ENCODE measurements around the gene INTS12.
A peak's percentile ranks its signal among the peaks of the same experiment; 100 is the strongest.
"Not testable (repeated sequence)": the region's sequence is repeated elsewhere in the genome, so short reads cannot be mapped to it uniquely, and the experiment has no call there.

Gene INTS12

DNA sequence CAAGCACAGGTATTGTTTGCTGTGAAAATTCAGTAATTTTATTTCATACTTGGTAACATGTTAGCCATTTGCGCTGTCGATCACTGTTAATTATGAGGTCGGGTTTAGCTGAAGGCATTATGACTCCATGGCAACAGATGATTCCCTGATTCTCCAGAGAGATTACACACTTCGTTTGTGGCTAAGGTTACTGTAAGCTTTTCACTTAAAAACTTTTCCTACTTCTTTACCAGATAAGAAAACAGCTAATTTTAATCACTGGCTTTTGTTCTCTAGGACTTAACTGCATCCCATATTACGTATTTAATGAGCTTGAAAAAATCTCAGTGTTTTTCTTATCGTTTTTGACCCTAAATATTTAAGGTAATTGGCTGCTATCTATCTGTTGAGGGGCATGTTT lies 2.2 kb upstream of the INTS12 start:
- no peak for DNase-seq
- Mint-ChIP-seq H3K9me3 (no peaks in the 10 kb centered on the region), H3K4me1 (peaks cover 29% of the 10 kb centered on the region), H3K36me3 (peaks cover 3% of the 10 kb centered on the region), H3K27ac (no peak overlapping the region), H3K4me3 (no peak overlapping the region), H3K27me3 (no peaks in the 10 kb centered on the region)
- CTCF ChIA-PET = interaction anchor here (0.7 kb wide), 1 partner anchor 48 kb away, joined by 3 read pairs; no protein-coding TSS in a partner anchor

DNA sequence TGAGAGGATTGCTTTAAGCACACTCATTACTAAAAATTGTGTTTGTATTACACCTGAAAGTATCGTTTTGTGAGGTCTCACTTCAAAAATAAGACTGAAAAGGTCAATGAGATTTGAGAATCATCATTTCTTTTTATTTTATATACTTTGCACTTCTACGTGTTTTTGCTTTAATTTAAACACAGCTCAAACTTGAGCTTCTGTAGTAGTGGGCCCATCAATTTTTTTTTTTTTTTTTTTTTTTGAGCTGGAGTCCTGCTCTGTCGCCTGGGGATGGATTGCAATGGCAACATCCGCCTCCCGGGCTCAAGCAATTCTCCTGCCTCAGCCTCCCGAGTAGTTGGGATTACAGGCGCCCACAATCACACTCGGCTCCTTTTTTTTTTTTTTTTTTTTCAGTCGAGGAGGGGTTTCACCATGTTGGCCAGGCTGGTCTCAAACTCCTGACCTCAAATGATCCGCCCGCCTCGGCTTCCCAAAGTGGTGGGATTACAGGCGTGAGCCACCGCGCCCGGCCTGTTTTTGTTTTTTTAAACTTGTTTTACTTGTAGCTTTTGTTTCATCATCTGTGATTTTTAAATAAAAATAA lies 1.6 kb upstream of the INTS12 start:
- peaks cover 31% of the 10 kb centered on the region for H3K4me1 Mint-ChIP-seq
- peaks cover 4% of the 10 kb centered on the region for H3K36me3 Mint-ChIP-seq
- no peak for DNase-seq
- H3K9me3 Mint-ChIP-seq = no peaks in the 10 kb centered on the region
- CTCF ChIA-PET = interaction anchor here (0.7 kb wide), 1 partner anchor 48 kb away, joined by 3 read pairs; no protein-coding TSS in a partner anchor
- H3K27ac Mint-ChIP-seq = no peak overlapping the region
- no peaks in the 10 kb centered on the region for H3K27me3 Mint-ChIP-seq
- H3K4me3 Mint-ChIP-seq = peak overlapping the region; percentile 59

DNA sequence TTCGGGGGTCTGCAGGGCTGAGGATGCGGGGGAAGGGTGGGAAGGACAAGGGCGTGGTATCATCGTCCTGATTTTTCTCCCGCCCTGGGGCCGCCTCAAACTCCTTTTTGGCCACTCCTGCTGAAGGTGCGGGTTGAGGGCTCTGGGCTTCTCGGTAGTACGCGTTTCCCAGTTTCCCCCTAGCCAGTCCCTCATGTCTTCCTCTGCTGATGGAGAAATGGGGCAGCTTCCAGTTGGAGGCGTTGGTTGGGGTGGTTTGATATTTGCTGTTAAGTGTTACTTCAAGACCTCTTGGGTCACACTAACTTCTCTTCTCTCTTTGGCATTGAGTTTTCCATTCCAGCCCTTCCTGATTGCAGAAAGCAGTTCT lies 577 bp upstream of the INTS12 start:
- CTCF ChIA-PET = interaction anchor here (1.2 kb wide), 1 partner anchor 235 kb away, joined by 4 read pairs; the partner anchor contains the start of gene PPA2
- DNase-seq = no peak
- H3K4me3 Mint-ChIP-seq = peak overlapping the region; percentile 98

DNA sequence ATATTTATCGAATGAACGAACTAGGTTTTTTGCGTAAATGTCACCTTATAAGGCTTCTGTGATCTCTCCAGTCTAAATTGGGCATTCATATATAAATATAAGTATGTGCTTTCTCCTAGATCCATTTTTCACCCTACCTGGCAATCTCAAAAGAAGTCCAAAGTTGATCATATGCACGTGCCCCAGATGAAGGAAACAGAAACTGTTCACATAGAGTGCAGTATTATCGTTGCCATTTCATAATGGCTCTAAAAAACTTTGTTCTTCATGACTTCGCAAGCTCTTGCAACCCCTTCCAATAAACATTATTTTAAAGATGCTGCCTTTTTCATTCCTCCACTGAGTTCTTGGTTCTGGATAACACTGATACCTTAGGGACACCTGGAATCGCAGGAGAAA lies 708 bp downstream of the INTS12 start:
- CTCF ChIA-PET = no interaction called here
- Mint-ChIP-seq H3K9me3 (no peaks in the 10 kb centered on the region), H3K4me3 (peak overlapping the region; percentile 98), H3K27ac (peak overlapping the region; percentile 90), H3K4me1 (peaks cover 31% of the 10 kb centered on the region), H3K36me3 (peaks cover 4% of the 10 kb centered on the region), H3K27me3 (no peaks in the 10 kb centered on the region)
- DNase-seq = no peak

More for the DNA sequence above, 577 bp upstream of the INTS12 start:
- Mint-ChIP-seq H3K27me3 (no peaks in the 10 kb centered on the region), H3K27ac (peak overlapping the region; percentile 83), H3K4me1 (peaks cover 31% of the 10 kb centered on the region), H3K9me3 (no peaks in the 10 kb centered on the region), H3K36me3 (peaks cover 4% of the 10 kb centered on the region)

DNA sequence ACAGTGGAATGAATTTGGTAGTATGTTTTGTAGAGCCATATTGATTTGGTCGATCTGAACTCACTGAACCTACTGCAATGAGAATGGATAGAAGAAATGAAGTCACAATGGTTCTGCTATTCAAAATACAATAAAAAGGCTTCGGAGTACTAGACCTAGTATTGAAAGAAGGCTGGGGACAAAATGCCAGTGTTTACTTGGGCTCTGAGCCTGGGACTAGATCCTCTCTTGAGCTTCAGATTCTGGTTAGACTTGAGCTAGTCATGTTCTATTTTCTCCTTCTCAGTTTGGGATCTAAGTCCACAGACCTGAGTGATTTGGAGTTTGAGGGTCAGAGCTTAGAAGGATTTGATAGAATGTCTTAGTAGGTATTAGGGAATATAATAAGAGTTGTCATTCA lies 9.9 kb downstream of the INTS12 start:
- H3K4me1 Mint-ChIP-seq = peaks cover 3% of the 10 kb centered on the region
- no peak overlapping the region for H3K4me3 Mint-ChIP-seq
- no peaks in the 10 kb centered on the region for H3K27me3 Mint-ChIP-seq
- no peak overlapping the region for H3K27ac Mint-ChIP-seq
- no peak for DNase-seq
- CTCF ChIA-PET = no interaction called here
- H3K36me3 Mint-ChIP-seq = peaks cover 17% of the 10 kb centered on the region
- no peaks in the 10 kb centered on the region for H3K9me3 Mint-ChIP-seq

DNA sequence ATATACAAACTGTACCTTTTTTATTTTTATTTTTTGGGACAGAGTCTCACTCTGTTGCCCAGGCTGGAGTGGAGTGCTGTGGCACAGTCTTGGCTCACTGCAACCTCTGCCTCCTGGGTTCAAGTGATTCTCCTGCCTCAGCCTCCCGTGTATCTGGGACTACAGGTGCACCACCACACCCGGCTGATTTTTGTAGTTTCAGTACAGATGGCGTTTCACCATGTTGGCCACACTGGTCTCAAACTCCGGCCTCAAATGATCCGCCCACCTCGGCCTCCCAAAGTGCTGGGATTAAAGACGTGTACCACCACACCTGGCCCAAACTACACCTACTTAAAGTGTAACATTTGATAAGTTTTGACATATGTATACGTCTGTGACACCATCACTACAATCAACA lies 12.7 kb downstream of the INTS12 start:
- H3K27ac Mint-ChIP-seq, H3K4me1 Mint-ChIP-seq, H3K4me3 Mint-ChIP-seq, CTCF ChIA-PET, H3K9me3 Mint-ChIP-seq, H3K27me3 Mint-ChIP-seq, DNase-seq: not testable (repeated sequence)
- peaks cover 22% of the 10 kb centered on the region for H3K36me3 Mint-ChIP-seq

DNA sequence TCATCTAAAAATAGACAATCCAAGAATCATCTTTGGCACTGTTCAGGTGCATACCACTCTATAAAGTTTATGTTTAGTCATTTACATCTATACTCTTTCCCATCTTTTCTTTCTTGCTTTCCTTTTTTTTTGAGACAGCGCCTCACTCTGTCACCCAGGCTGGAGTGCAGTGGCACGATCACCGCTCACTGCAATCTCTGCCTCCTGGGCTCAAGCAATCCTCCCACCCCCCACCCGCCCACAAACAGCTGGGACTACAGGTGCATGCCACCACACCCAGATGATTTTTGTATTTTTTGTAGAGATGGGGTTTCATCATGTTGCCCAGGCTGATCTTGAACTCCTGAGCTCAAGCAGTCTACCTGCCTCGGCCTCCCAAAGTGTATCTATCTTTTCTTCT lies 13.7 kb downstream of the INTS12 start:
- H3K4me3 Mint-ChIP-seq, H3K27me3 Mint-ChIP-seq, H3K9me3 Mint-ChIP-seq, H3K27ac Mint-ChIP-seq, DNase-seq, CTCF ChIA-PET, H3K4me1 Mint-ChIP-seq: not testable (repeated sequence)
- peaks cover 27% of the 10 kb centered on the region for H3K36me3 Mint-ChIP-seq

DNA sequence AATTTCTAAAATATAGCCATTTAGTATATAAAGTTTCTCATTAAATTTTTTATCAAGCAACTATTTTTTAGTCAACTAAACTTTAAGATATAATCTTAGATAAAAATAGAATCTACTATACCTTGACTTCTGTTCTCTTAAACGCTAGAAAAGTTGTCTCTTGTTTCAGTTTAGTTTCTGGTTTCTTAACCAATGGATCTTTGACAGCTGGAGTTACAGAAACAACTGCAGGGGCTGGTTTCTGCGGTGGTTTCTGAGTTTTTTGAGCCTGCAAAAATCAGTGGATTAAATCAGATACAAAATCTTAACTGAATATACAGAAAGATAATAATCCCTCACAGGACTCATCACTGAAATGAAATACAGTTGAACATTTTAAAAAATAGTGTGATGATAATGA lies 21.9 kb downstream of the INTS12 start:
- no peaks in the 10 kb centered on the region for H3K4me1 Mint-ChIP-seq
- H3K4me3 Mint-ChIP-seq = no peak overlapping the region
- no peaks in the 10 kb centered on the region for H3K9me3 Mint-ChIP-seq
- DNase-seq = no peak
- no peak overlapping the region for H3K27ac Mint-ChIP-seq
- no peaks in the 10 kb centered on the region for H3K27me3 Mint-ChIP-seq
- peaks cover 32% of the 10 kb centered on the region for H3K36me3 Mint-ChIP-seq
- CTCF ChIA-PET = no interaction called here

DNA sequence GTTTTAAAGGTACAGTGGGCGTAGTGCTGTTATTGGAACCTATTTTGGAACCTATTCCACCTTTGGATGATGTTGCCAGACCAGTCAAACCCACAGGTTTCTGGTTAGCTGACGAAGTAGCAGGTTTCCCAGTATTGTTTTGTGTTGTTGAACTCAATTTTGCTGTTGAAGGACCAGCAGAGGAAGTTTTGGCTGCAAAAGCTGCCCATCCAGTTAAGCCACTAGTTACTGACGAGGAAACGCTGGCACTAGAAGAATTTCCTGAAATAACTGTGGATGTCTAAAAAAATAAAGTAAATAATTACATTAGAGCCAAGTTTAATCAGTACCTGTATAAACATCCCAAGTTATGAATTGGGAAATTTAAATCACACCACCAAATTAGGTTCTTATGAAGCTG lies 25.5 kb downstream of the INTS12 start:
- Mint-ChIP-seq H3K4me1 (no peaks in the 10 kb centered on the region), H3K36me3 (peaks cover 16% of the 10 kb centered on the region), H3K27ac (no peak overlapping the region)

DNA sequence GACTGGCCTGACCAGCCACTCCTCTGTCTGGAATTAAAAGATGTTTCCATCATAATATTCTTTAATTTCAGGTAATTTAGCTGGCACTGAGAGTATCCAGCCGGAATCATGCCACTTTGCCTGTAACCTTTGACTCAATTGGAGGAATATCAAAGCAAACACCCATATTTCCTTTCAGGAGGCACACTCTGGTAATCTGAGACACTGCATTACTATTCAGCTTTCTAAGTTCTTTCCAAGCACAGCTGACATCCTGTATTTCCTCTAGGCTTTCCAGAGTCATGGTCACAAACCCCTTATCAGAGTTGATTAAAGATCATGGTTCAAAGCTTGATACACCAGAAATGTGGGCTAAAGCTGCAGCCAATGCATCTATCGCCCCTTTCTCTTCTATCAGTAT lies 29.3 kb downstream of the INTS12 start:
- Mint-ChIP-seq H3K4me3 (no peak overlapping the region), H3K27me3 (no peaks in the 10 kb centered on the region), H3K4me1 (no peaks in the 10 kb centered on the region), H3K27ac (no peak overlapping the region), H3K9me3 (no peaks in the 10 kb centered on the region), H3K36me3 (peaks cover 10% of the 10 kb centered on the region)
- CTCF ChIA-PET = no interaction called here
- no peak for DNase-seq

More for the DNA sequence above, 25.5 kb downstream of the INTS12 start:
- no peaks in the 10 kb centered on the region for H3K9me3 Mint-ChIP-seq
- DNase-seq = no peak
- CTCF ChIA-PET = no interaction called here
- no peak overlapping the region for H3K4me3 Mint-ChIP-seq
- no peaks in the 10 kb centered on the region for H3K27me3 Mint-ChIP-seq

DNA sequence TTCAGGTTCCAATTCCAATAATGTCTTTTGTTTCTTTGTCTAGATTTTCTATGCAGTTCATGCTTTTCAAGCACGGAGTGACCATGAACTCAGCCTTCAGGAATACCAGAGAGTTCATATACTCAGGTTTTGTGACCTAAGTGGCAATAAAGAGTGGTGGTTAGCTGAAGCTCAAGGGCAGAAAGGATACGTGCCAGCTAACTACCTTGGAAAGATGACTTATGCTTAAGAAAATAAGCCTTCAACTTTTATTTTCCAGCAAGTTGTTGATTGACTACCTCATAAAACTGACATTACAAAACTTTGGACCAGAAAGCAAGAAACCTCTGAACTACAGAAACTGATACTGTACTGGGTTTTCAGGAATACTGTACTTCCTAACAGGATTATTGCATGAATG lies 30.8 kb downstream of the INTS12 start:
- Mint-ChIP-seq H3K4me1 (no peaks in the 10 kb centered on the region), H3K27me3 (no peaks in the 10 kb centered on the region), H3K9me3 (no peaks in the 10 kb centered on the region), H3K27ac (no peak overlapping the region), H3K4me3 (no peak overlapping the region), H3K36me3 (peaks cover 7% of the 10 kb centered on the region)
- no peak for DNase-seq
- CTCF ChIA-PET = no interaction called here

DNA sequence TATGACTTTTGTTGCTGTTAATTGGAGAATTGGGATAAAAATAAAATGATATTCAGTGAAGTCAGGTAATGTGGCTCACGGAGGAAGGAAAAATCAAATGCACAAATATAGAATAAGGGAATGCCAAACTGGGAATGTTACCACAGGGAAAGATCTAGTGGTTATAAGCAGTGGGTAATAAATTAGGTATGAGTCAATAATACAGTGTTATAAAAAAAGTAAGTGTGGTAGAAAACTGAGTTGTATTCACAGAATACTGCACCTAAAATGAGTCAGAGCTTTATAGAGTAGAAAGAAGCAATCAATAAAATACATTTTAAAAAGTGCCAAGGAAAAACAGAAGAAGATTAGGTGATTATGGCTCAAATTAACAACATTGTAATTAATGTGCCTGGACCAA lies 34.5 kb downstream of the INTS12 start:
- H3K4me1 Mint-ChIP-seq = no peaks in the 10 kb centered on the region
- DNase-seq = no peak
- H3K4me3 Mint-ChIP-seq = no peak overlapping the region
- no peak overlapping the region for H3K27ac Mint-ChIP-seq
- CTCF ChIA-PET = no interaction called here
- no peaks in the 10 kb centered on the region for H3K9me3 Mint-ChIP-seq
- H3K27me3 Mint-ChIP-seq = no peaks in the 10 kb centered on the region
- no peaks in the 10 kb centered on the region for H3K36me3 Mint-ChIP-seq

DNA sequence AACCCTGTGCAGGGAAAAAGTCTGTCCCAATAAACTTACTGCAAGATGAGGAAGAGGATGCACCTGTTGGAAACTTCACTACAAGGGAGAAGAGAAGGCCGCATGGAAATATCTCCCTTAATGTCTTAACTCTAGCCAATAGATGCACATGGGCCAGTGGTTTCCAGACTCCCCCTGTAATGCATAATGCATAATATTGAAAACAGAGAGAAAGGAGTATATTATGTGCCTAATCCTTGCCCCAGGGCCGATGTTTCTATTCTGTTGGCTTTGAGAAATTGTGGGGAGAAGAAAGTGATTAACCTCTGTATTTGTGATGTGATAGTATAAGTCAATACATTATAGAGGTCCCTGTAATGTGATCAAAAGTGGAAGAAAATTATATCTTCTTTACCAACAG lies 37.2 kb downstream of the INTS12 start:
- DNase-seq = no peak
- H3K27me3 Mint-ChIP-seq = no peaks in the 10 kb centered on the region
- no peaks in the 10 kb centered on the region for H3K9me3 Mint-ChIP-seq
- no peak overlapping the region for H3K27ac Mint-ChIP-seq
- CTCF ChIA-PET = no interaction called here
- no peaks in the 10 kb centered on the region for H3K4me1 Mint-ChIP-seq
- no peaks in the 10 kb centered on the region for H3K36me3 Mint-ChIP-seq
- no peak overlapping the region for H3K4me3 Mint-ChIP-seq

DNA sequence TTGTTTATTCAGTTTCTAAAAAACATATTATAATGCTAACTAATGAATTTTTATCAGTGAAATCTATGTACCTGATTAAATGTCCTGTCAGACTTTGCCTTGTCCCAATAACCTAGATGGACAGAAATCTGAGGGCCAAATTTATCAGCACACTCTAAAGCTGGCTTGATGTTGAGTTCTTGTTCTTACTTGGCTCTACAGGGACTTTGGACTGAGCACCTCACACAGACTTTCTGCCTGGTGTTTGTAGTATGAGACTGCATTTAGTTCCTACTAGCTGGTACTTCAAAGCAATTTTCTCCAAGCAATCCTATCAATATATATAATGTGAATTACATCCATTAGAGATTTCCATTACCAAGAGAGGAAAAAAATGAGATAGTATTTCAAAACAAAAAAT lies 37.8 kb downstream of the INTS12 start:
- Mint-ChIP-seq H3K27me3 (no peaks in the 10 kb centered on the region), H3K36me3 (no peaks in the 10 kb centered on the region)
- DNase-seq = no peak

DNA sequence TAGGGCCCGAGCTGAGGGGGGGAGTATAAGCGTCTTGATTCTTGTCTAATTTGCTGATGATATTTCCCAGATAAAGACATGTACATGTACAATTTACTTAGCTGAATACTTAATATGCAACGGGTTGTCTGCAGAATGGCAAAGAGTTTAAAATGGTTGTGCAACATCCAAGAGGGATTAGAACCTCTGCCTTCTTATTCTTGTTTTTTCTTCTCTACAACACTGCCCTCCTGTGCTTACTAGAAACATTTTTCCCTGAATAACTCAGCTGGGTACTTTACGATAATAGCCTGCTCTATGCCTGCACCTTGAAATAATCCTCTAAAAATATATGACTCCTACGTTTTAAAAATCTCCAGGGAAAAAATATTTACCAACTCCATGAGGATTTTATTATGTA lies 41.8 kb downstream of the INTS12 start:
- DNase-seq = no peak
- Mint-ChIP-seq H3K36me3 (no peaks in the 10 kb centered on the region), H3K4me1 (peaks cover 2% of the 10 kb centered on the region), H3K4me3 (no peak overlapping the region), H3K9me3 (no peaks in the 10 kb centered on the region), H3K27me3 (no peaks in the 10 kb centered on the region), H3K27ac (no peak overlapping the region)
- CTCF ChIA-PET = interaction anchor here (1.1 kb wide), 1 partner anchor 526 kb away, joined by 3 read pairs; no protein-coding TSS in a partner anchor

More for the DNA sequence above, 37.8 kb downstream of the INTS12 start:
- Mint-ChIP-seq H3K4me3 (no peak overlapping the region), H3K9me3 (no peaks in the 10 kb centered on the region), H3K4me1 (no peaks in the 10 kb centered on the region), H3K27ac (no peak overlapping the region)
- CTCF ChIA-PET = no interaction called here

All from activated naive CD4-positive, alpha-beta T cell treated with anti-CD3 and anti-CD28 coated beads, Interleukin-2, amount 10 ng/mL, durations not matched to agents 7 days and 5 days (primary cell).